ENCODE results near the gene ITGA11. TPM values are rescaled to one million over a fixed set of nuclear protein-coding genes. Genes with fewer than 3 reads are reported as not detected.

ITGA11 gene
- total RNA-seq, 1 donor from 2014 or later = 7.0 TPM

GRCh38 chr15:68431037-68431791 lies 749 bp downstream of the ITGA11 start:
- Histone ChIP-seq H3K36me3 (ENCODE audit: control insufficient read depth, insufficient read depth, low read length) (no peaks in the 10 kb centered on the region), H3K27me3 (ENCODE audit: control insufficient read depth, insufficient read depth, low read length) (peaks cover 44% of the 10 kb centered on the region), H3K4me3 (ENCODE audit: low read depth, low read length) (peak overlapping the region; percentile 38)
- TF ChIP-seq, protein P1, sequence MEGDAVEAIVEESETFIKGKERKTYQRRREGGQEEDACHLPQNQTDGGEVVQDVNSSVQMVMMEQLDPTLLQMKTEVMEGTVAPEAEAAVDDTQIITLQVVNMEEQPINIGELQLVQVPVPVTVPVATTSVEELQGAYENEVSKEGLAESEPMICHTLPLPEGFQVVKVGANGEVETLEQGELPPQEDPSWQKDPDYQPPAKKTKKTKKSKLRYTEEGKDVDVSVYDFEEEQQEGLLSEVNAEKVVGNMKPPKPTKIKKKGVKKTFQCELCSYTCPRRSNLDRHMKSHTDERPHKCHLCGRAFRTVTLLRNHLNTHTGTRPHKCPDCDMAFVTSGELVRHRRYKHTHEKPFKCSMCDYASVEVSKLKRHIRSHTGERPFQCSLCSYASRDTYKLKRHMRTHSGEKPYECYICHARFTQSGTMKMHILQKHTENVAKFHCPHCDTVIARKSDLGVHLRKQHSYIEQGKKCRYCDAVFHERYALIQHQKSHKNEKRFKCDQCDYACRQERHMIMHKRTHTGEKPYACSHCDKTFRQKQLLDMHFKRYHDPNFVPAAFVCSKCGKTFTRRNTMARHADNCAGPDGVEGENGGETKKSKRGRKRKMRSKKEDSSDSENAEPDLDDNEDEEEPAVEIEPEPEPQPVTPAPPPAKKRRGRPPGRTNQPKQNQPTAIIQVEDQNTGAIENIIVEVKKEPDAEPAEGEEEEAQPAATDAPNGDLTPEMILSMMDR (IDR thresholded peaks at IDR 0.05; ENCODE audit: insufficient read depth, low read length, poor library complexity, severe bottlenecking) = no peak
- DNase-seq (ENCODE audit: low read depth) = no peak

- no peak for DNase-seq (ENCODE audit: low read depth)
- Histone ChIP-seq H3K27me3 (ENCODE audit: control insufficient read depth, insufficient read depth, low read length) (peaks cover 44% of the 10 kb centered on the region), H3K36me3 (ENCODE audit: control insufficient read depth, insufficient read depth, low read length) (no peaks in the 10 kb centered on the region), H3K4me3 (ENCODE audit: low read depth, low read length) (peak overlapping the region; percentile 38)
- TF ChIP-seq, protein P1 (IDR thresholded peaks at IDR 0.05; ENCODE audit: insufficient read depth, low read length, poor library complexity, severe bottlenecking) = no peak
Measured at GRCh38 chr15:68430471-68431036, 1.4 kb downstream of the ITGA11 start.

- no peak overlapping the region for H3K4me3 ChIP-seq (ENCODE audit: low read depth, low read length)
Measured at GRCh38 chr15:68429691-68430470, 2.1 kb downstream of the ITGA11 start.

DNA sequence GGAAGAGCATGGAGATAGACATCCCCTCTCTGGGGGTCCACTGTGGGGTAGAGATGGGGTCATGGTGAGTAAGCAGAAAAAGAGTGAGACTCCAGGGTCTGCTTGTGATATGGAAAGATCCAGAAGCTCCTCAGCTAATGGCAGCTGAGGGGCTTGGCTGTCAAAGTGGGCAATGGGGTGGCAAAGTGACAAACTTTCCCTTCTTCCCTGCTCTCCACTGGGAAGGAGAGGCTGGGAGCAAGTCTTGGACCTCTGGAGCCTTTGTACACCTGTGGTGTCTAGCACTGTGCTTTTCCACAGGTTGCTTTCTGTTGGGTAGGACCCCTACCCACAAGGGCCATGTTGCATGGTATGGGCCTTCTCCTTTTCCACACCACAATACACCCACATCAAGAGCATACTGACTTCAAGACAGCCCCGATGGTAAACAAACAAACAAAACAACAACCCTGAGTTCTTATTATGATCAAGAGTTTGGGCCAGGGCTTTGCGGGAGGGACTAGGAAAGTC lies 3.5 kb downstream of the ITGA11 start:
- TF ChIP-seq, protein P1 (IDR thresholded peaks at IDR 0.05; ENCODE audit: insufficient read depth, low read length, poor library complexity, severe bottlenecking) = no peak
- no peak for DNase-seq (ENCODE audit: low read depth)
- Histone ChIP-seq H3K4me3 (ENCODE audit: low read depth, low read length) (no peak overlapping the region), H3K36me3 (ENCODE audit: control insufficient read depth, insufficient read depth, low read length) (no peaks in the 10 kb centered on the region), H3K27me3 (ENCODE audit: control insufficient read depth, insufficient read depth, low read length) (peaks cover 39% of the 10 kb centered on the region)

More at GRCh38 chr15:68429691-68430470, 2.1 kb downstream of the ITGA11 start:
- TF ChIP-seq, protein P1 (IDR thresholded peaks at IDR 0.05; ENCODE audit: insufficient read depth, low read length, poor library complexity, severe bottlenecking) = no peak
- Histone ChIP-seq H3K27me3 (ENCODE audit: control insufficient read depth, insufficient read depth, low read length) (peaks cover 44% of the 10 kb centered on the region), H3K36me3 (ENCODE audit: control insufficient read depth, insufficient read depth, low read length) (no peaks in the 10 kb centered on the region)
- no peak for DNase-seq (ENCODE audit: low read depth)

DNA sequence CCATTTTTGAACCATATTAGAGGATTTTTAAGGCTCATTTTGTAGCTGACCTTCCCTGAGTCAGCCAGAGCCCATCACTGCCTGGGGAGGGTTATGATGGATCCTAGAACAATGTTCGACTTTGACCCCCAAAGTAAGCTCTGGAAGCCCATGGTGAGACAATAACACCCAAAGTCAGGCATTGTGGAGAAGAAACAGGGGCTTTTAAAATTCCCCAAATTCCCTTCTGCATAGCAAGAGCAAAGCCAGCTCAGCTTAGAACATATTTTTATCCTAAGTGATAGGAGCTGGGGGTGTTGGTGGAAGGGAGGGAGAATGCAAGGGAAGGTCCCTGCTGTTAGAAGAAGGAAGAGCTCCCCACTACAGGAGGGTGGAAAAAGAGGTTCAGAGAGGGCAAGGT lies 4.0 kb downstream of the ITGA11 start:
- H3K27me3 ChIP-seq (ENCODE audit: control insufficient read depth, insufficient read depth, low read length) = peaks cover 33% of the 10 kb centered on the region
- TF ChIP-seq, protein P1 (IDR thresholded peaks at IDR 0.05; ENCODE audit: insufficient read depth, low read length, poor library complexity, severe bottlenecking) = no peak
- no peak overlapping the region for H3K4me3 ChIP-seq (ENCODE audit: low read depth, low read length)
- no peaks in the 10 kb centered on the region for H3K36me3 ChIP-seq (ENCODE audit: control insufficient read depth, insufficient read depth, low read length)
- no peak for DNase-seq (ENCODE audit: low read depth)
